A673 (cell line): ENCODE measurements around the gene RIIAD1. TPM values are rescaled to one million over a fixed set of nuclear protein-coding genes. Genes with fewer than 3 reads are reported as not detected.

Experiments used
- BruUV-seq: library from RNA; stranded (reverse); fragments of 400-500 nt; replicated peaks from 2 replicates; lab custom pipeline; 2021; lab: Mats Ljungman, UMichigan
- CTCF ChIA-PET: fragments of 300-600 bp; sonication (Branson Sonifier 250); formaldehyde crosslinking; loops from one replicate; lab custom pipeline; 2022; ENCODE audit warnings: antibody characterized with exemption; lab: Charles Lee
- POLR2A ChIA-PET: fragments of 300-600 bp; sonication (Branson Sonifier 250); formaldehyde crosslinking; loops from one replicate; lab custom pipeline; 2022; ENCODE audit warnings: antibody characterized with exemption; ENCODE audit not compliant: low non-redundant PET; lab: Charles Lee
- DNase-seq: peaks from one replicate; pipeline ENCODE4 v3.0.0-alpha.2; 2015; ENCODE audit warnings: low spot score
- H3K27ac ChIP-seq: fragments of 200-600 bp; sonication (generic); 2 replicates; pipeline ENCODE4 v1.5.1; 2016; ENCODE audit warnings: mixed run types, low read depth, mild to moderate bottlenecking, mixed read lengths, antibody characterized with exemption, low read length; ENCODE audit not compliant: poor library complexity, severe bottlenecking
- H3K27me3 ChIP-seq: fragments of 200-600 bp; sonication (generic); replicated peaks from 2 replicates; pipeline ENCODE4 v1.6.1; 2017; ENCODE audit warnings: mixed run types, low read depth, mild to moderate bottlenecking, mixed read lengths, antibody characterized with exemption, low read length; ENCODE audit not compliant: insufficient read depth, poor library complexity
- H3K36me3 ChIP-seq: fragments of 200-600 bp; sonication (generic); 2 replicates; pipeline ENCODE4 v1.6.1; 2016; ENCODE audit warnings: mixed run types, mild to moderate bottlenecking, mixed read lengths, antibody characterized with exemption, low read length; ENCODE audit not compliant: insufficient read depth, poor library complexity, severe bottlenecking
- H3K4me1 ChIP-seq: fragments of 200-600 bp; sonication (generic); 2 replicates; pipeline ENCODE4 v1.6.1; 2017; ENCODE audit warnings: mixed run types, mild to moderate bottlenecking, mixed read lengths, antibody characterized with exemption, low read length; ENCODE audit not compliant: insufficient read depth, poor library complexity, severe bottlenecking
- H3K4me3 ChIP-seq: fragments of 200-600 bp; sonication (generic); 2 replicates; pipeline ENCODE4 v1.5.1; 2016; ENCODE audit warnings: low read depth, mixed run types, mild to moderate bottlenecking, mixed read lengths, low read length; ENCODE audit not compliant: poor library complexity, severe bottlenecking
- H3K9me3 ChIP-seq: fragments of 200-600 bp; sonication (generic); 2 replicates; pipeline ENCODE4 v1.6.1; 2016; ENCODE audit warnings: mixed run types, low read depth, mild to moderate bottlenecking, mixed read lengths, antibody characterized with exemption, low read length; ENCODE audit not compliant: poor library complexity, severe bottlenecking
- CTCF ChIP-seq: fragments of 300-800, 200-600 bp; sonication (generic); conservative IDR thresholded peaks from 2 replicates; pipeline ENCODE4 v1.5.1; 2017; ENCODE audit warnings: low read depth, mild to moderate bottlenecking, antibody characterized with exemption, low read length, moderate library complexity, mixed read lengths
- EZH2 ChIP-seq: fragments of 200-600 bp; sonication (generic); IDR thresholded peaks from 2 replicates; pipeline ENCODE4 v1.6.1; 2017; ENCODE audit warnings: borderline replicate concordance, low read depth, mild to moderate bottlenecking, mixed read lengths, antibody characterized with exemption, low read length; ENCODE audit not compliant: poor library complexity, severe bottlenecking
- intact Hi-C: fragments of 100-400 bp; cut with micrococcal nuclease; formaldehyde crosslinking; loops from one replicate; pipeline ENCODE4 v1.10.0; 2022; ENCODE audit not compliant: unreplicated experiment
- total RNA-seq: library from RNA; stranded (reverse); gene quantifications from 2 replicates; pipeline ENCODE4 v1.2.3, GENCODE V29; 2021

Gene RIIAD1
- total RNA-seq, 1 experiment from 2014 or later: not detected

- no peak for DNase-seq
- Histone ChIP-seq H3K9me3 (no peaks in the 10 kb centered on the region), H3K36me3 (peaks cover 4% of the 10 kb centered on the region), H3K27ac (no peak overlapping the region), H3K4me3 (no peak overlapping the region), H3K27me3 (no peaks in the 10 kb centered on the region), H3K4me1 (no peaks in the 10 kb centered on the region)
- TF ChIP-seq EZH2 (no peak), CTCF (no peak)
- CTCF ChIA-PET: no interaction called here
- POLR2A ChIA-PET: no interaction called here
- no TSS peak for BruUV-seq
- intact Hi-C loops: no loop called here
These were observed 17.5 kb upstream of the RIIAD1 start for GRCh38 chr1:151703813-151704212.

- H3K4me1 ChIP-seq: no peaks in the 10 kb centered on the region
- ChIA-PET CTCF (no interaction called here), POLR2A (no interaction called here)
- H3K4me3 ChIP-seq: no peak overlapping the region
- BruUV-seq: no TSS peak
- TF ChIP-seq CTCF (no peak), EZH2 (no peak)
- H3K27me3 ChIP-seq: no peaks in the 10 kb centered on the region
- DNase-seq: no peak
- no peak overlapping the region for H3K27ac ChIP-seq
- peaks cover 4% of the 10 kb centered on the region for H3K36me3 ChIP-seq
- intact Hi-C loops: no loop called here
- H3K9me3 ChIP-seq: no peaks in the 10 kb centered on the region
These were observed 17.1 kb upstream of the RIIAD1 start for GRCh38 chr1:151704246-151704645.

GRCh38 chr1:151705146-151705545 is 16.2 kb upstream of the RIIAD1 start:
- intact Hi-C loops: no loop called here
- H3K4me1 ChIP-seq: no peaks in the 10 kb centered on the region
- no peaks in the 10 kb centered on the region for H3K27me3 ChIP-seq
- no peak for DNase-seq
- BruUV-seq: no TSS peak
- ChIA-PET POLR2A (no interaction called here), CTCF (no interaction called here)
- no peak overlapping the region for H3K27ac ChIP-seq
- TF ChIP-seq EZH2: no peak
- no peak for TF ChIP-seq CTCF
- no peak overlapping the region for H3K4me3 ChIP-seq
- no peaks in the 10 kb centered on the region for H3K9me3 ChIP-seq
- H3K36me3 ChIP-seq: no peaks in the 10 kb centered on the region
